ENCODE results near the gene GNAZ.

GNAZ gene

GRCh38 chr22:23115825-23116494 is 45.6 kb downstream of the GNAZ start:
- peaks cover 6% of the 10 kb centered on the region for H3K9me3 Mint-ChIP-seq
- H3K4me3 Mint-ChIP-seq: no peak overlapping the region
- peaks cover 9% of the 10 kb centered on the region for H3K4me1 Mint-ChIP-seq (ENCODE audit: low read depth)
- peaks cover 3% of the 10 kb centered on the region for H3K36me3 Mint-ChIP-seq (ENCODE audit: low read depth)
- no peaks in the 10 kb centered on the region for H3K27me3 Mint-ChIP-seq (ENCODE audit: low read depth)
- no peak overlapping the region for H3K27ac Mint-ChIP-seq

- Mint-ChIP-seq H3K27ac (no peak overlapping the region), H3K4me1 (ENCODE audit: low read depth) (peaks cover 9% of the 10 kb centered on the region), H3K36me3 (ENCODE audit: low read depth) (peaks cover 3% of the 10 kb centered on the region), H3K9me3 (peaks cover 6% of the 10 kb centered on the region), H3K27me3 (ENCODE audit: low read depth) (no peaks in the 10 kb centered on the region), H3K4me3 (no peak overlapping the region)
Observed at GRCh38 chr22:23116506-23117263, 46.4 kb downstream of the GNAZ start.

- Mint-ChIP-seq H3K27me3 (ENCODE audit: low read depth) (no peaks in the 10 kb centered on the region), H3K27ac (no peak overlapping the region), H3K4me3 (no peak overlapping the region), H3K9me3 (peaks cover 6% of the 10 kb centered on the region), H3K36me3 (ENCODE audit: low read depth) (peaks cover 3% of the 10 kb centered on the region), H3K4me1 (ENCODE audit: low read depth) (peaks cover 9% of the 10 kb centered on the region)
Observed at GRCh38 chr22:23117275-23117674, 47.0 kb downstream of the GNAZ start.

- peaks cover 9% of the 10 kb centered on the region for H3K4me1 Mint-ChIP-seq (ENCODE audit: low read depth)
- peaks cover 3% of the 10 kb centered on the region for H3K36me3 Mint-ChIP-seq (ENCODE audit: low read depth)
- H3K4me3 Mint-ChIP-seq: no peak overlapping the region
- no peaks in the 10 kb centered on the region for H3K27me3 Mint-ChIP-seq (ENCODE audit: low read depth)
- H3K9me3 Mint-ChIP-seq: peaks cover 6% of the 10 kb centered on the region
- H3K27ac Mint-ChIP-seq: no peak overlapping the region
Observed at GRCh38 chr22:23117891-23118646, 47.8 kb downstream of the GNAZ start.

DNA sequence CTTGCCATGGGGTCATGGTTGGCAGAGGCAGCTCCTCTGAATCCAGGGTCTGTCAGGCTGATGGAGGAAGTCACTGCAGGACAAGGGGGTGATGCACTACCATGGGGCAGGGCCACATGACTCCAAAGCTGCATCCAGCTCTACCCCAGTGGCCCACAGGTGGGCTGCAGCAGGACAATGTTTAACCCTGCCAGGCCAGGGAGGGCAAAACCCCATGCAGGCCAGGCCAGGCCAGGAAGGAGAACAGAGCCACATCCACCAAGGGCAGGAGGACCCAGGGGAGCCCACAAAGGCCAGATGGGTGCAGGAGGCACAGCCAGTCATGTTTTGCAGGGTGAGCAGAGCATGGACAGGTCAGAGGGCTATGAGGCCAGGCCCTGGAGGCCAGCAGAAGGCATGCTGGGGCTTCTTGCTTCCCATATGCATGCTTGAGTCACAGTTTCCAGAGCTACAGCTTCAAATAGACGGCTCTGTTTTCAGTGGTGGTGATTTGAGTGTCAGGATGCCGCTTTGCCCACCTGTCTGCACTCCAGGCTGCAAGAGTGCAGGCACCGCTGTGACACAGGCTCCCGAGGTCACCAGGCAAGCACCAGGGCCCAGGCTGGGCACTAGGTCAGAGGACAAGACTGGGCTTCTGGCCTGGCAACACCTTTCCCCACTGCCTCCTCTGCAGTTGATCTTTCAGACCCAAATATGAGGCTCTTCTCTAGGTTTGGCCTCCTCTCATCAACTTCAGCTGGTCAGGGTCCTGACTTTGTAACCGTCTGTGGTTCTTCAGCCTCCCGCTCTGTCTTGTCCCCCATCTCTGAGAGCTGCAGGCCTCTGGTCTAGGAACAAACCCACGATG is 48.6 kb downstream of the GNAZ start:
- H3K9me3 Mint-ChIP-seq: peaks cover 6% of the 10 kb centered on the region
- H3K4me1 Mint-ChIP-seq (ENCODE audit: low read depth): peaks cover 9% of the 10 kb centered on the region
- H3K4me3 Mint-ChIP-seq: peak overlapping the region; percentile 21
- H3K27me3 Mint-ChIP-seq (ENCODE audit: low read depth): no peaks in the 10 kb centered on the region
- H3K36me3 Mint-ChIP-seq (ENCODE audit: low read depth): peaks cover 3% of the 10 kb centered on the region
- H3K27ac Mint-ChIP-seq: peak overlapping the region; percentile 68

DNA sequence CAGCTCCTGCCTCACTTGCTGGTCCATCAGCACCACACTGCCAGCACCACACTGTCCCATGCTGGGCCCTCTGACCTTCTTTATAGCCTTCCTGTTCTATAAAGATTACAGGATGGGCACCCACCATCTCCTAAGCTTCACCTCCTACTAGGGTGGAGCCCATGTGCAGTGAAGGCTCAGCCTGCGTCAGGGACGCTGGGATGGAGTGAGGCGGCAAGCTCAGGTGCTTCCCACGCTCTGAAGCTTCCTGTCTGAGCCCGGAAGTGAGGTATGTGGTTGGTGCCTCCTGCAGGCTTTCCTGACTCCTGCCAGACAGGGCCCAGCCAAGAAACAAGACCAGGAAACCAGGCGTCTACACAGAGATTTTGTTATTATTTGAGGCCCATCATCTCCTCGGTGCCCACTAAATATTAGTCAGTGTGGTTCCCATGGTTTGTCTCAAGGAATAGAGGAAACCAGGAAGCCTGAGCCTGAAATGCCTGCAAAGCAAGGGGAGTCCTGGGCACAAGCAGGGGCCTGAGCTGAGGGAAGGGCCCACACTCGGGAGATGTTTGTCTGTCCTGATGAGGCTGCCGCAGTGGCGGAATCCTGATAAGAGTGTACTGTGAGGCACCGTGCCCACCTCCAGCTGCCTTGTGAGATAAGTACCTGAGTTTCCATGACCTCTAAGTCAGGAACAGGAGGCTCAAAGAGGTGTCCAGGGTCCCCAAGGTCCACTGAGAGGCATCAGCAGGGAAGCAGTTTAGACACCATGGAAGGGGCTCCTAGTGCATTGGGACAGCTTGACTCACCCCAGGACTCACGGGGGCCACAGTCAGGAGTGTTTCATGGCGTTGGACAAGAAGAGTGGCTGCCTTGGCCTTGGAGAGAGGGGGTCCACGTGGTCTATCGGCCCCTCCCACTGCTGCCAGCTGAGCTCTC is 49.4 kb downstream of the GNAZ start:
- peaks cover 6% of the 10 kb centered on the region for H3K9me3 Mint-ChIP-seq
- H3K27me3 Mint-ChIP-seq (ENCODE audit: low read depth): no peaks in the 10 kb centered on the region
- peaks cover 3% of the 10 kb centered on the region for H3K36me3 Mint-ChIP-seq (ENCODE audit: low read depth)
- H3K27ac Mint-ChIP-seq: peak overlapping the region; percentile 68
- H3K4me3 Mint-ChIP-seq: peak overlapping the region; percentile 21
- H3K4me1 Mint-ChIP-seq (ENCODE audit: low read depth): peaks cover 9% of the 10 kb centered on the region

DNA sequence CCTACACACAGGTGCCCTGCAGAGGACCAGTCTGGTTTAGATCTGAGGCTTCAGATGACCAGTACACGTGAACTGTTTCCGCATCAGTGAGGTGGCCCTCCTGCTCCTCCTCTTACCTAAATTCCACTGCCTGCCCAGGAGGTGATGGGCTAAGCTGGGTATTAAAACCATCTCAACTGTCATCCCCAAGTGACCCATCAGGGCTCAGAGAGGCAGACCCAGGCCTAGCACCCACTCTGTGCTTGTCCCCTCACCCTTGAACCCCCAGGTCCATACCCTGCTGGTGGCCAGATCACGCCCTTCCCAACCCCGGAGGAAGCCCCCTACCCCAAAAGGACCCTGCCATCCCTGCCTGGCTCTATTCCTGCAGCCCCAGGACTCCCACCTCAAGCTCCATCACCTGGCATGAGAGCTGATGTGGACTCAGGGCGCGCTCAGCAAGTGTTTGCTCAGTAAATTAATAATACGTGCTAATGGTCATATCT is 50.1 kb downstream of the GNAZ start:
- Mint-ChIP-seq H3K36me3 (ENCODE audit: low read depth) (peaks cover 3% of the 10 kb centered on the region), H3K27me3 (ENCODE audit: low read depth) (no peaks in the 10 kb centered on the region), H3K9me3 (peaks cover 6% of the 10 kb centered on the region), H3K27ac (no peak overlapping the region), H3K4me3 (no peak overlapping the region), H3K4me1 (ENCODE audit: low read depth) (peaks cover 9% of the 10 kb centered on the region)

- Mint-ChIP-seq H3K9me3 (peaks cover 6% of the 10 kb centered on the region), H3K27ac (no peak overlapping the region), H3K4me3 (no peak overlapping the region)
Observed at GRCh38 chr22:23121000-23121421, 50.7 kb downstream of the GNAZ start.

DNA sequence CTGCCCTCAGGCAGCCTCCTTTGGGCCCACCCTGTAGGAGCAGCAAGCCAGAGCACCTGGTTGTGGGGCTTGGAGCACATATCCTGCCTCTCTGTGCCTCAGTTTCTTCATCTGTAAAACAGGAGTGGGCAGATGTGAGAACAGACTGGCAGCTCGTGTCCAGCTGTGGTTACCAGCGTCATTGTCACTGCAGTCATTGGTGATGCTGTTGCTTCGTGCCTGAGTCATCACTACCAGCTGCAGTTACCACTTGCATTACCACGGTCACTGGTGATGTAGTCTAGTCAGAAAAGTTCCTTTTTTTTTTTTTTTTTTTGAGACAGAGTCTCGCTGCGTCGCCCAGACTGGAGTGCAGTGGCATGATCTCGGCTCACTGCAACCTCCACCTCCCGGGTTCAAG is 51.1 kb downstream of the GNAZ start:
- H3K9me3 Mint-ChIP-seq: peaks cover 6% of the 10 kb centered on the region
- no peak overlapping the region for H3K4me3 Mint-ChIP-seq
- peaks cover 3% of the 10 kb centered on the region for H3K36me3 Mint-ChIP-seq (ENCODE audit: low read depth)
- H3K27me3 Mint-ChIP-seq (ENCODE audit: low read depth): no peaks in the 10 kb centered on the region
- H3K27ac Mint-ChIP-seq: no peak overlapping the region
- H3K4me1 Mint-ChIP-seq (ENCODE audit: low read depth): peaks cover 9% of the 10 kb centered on the region

More at GRCh38 chr22:23121000-23121421, 50.7 kb downstream of the GNAZ start:
- Mint-ChIP-seq H3K36me3 (ENCODE audit: low read depth) (peaks cover 3% of the 10 kb centered on the region), H3K27me3 (ENCODE audit: low read depth) (no peaks in the 10 kb centered on the region), H3K4me1 (ENCODE audit: low read depth) (peaks cover 9% of the 10 kb centered on the region)

GRCh38 chr22:23122216-23122957 is 52.1 kb downstream of the GNAZ start:
- Mint-ChIP-seq H3K27me3 (ENCODE audit: low read depth) (no peaks in the 10 kb centered on the region), H3K36me3 (ENCODE audit: low read depth) (peaks cover 3% of the 10 kb centered on the region), H3K27ac (no peak overlapping the region), H3K9me3 (peaks cover 6% of the 10 kb centered on the region), H3K4me3 (no peak overlapping the region), H3K4me1 (ENCODE audit: low read depth) (peaks cover 9% of the 10 kb centered on the region)

DNA sequence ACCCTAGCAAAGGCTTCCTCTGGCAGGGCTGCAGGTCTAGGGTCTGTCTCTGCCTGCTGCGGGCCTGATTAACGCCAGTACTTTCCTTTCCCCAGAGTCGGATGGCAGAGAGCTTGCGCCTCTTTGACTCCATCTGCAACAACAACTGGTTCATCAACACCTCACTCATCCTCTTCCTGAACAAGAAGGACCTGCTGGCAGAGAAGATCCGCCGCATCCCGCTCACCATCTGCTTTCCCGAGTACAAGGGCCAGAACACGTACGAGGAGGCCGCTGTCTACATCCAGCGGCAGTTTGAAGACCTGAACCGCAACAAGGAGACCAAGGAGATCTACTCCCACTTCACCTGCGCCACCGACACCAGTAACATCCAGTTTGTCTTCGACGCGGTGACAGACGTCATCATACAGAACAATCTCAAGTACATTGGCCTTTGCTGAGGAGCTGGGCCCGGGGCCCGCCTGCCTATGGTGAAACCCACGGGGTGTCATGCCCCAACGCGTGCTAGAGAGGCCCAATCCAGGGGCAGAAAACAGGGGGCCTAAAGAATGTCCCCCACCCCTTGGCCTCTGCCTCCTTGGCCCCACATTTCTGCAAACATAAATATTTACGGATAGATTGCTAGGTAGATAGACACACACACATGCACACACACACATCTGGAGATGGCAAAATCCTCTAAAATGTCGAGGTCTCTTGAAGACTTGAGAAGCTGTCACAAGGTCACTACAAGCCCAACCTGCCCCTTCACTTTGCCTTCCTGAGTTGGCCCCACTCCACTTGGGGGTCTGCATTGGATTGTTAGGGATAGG is 52.9 kb downstream of the GNAZ start:
- Mint-ChIP-seq H3K27me3 (ENCODE audit: low read depth) (no peaks in the 10 kb centered on the region), H3K36me3 (ENCODE audit: low read depth) (peaks cover 3% of the 10 kb centered on the region), H3K4me3 (no peak overlapping the region), H3K27ac (no peak overlapping the region), H3K4me1 (ENCODE audit: low read depth) (peaks cover 9% of the 10 kb centered on the region), H3K9me3 (peaks cover 6% of the 10 kb centered on the region)

GRCh38 chr22:23123804-23124254 is 53.5 kb downstream of the GNAZ start:
- Mint-ChIP-seq H3K4me3 (no peak overlapping the region), H3K9me3 (peaks cover 6% of the 10 kb centered on the region), H3K4me1 (ENCODE audit: low read depth) (peaks cover 9% of the 10 kb centered on the region), H3K36me3 (ENCODE audit: low read depth) (peaks cover 3% of the 10 kb centered on the region), H3K27me3 (ENCODE audit: low read depth) (no peaks in the 10 kb centered on the region), H3K27ac (no peak overlapping the region)
